IPS-18c (cell line): ENCODE results near the gene ADGRG6.

Source experiments
- H3K4me3 ChIP-seq: 2 replicates; pipeline ENCODE4 v1.7.0; 2013; ENCODE audit warnings: low read depth, mild to moderate bottlenecking, low read length, moderate library complexity; ENCODE audit not compliant: insufficient read depth
- H3K9me3 ChIP-seq: one replicate; pipeline ENCODE4 v1.6.1; 2013; ENCODE audit warnings: mild to moderate bottlenecking, low read length, moderate library complexity; ENCODE audit not compliant: control insufficient read depth, insufficient read depth

The ADGRG6 gene

DNA sequence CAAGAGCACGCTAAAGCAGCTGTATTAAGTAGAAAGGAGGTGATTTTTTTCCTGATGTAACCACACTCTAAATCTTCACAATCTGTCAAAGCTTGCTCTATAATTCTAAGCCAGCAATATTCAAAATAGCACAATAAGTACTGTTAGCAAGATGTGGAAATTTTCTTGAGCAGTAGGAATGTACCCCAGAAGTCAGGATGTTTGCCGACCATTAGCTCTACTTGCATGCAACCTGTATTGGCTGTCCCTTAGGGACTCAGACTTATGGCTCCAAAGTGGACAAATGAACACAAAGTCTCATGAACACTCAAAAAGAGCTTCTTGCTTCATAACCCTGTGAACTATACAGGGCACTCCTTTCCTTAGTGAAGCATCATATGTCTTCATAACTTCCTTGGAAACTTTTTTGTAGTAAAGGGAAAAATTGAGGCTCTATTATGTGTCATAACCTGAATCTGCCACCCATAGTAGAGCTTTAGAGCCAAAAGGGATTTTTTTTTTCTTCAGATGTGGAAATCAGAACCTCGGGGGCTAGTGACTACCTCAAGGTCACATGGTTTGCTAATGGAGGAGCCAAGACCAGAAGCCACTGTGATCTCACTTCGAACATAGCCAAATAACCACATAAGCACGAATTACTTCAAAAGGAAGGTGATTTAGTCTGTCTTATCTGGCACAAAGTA is 54.5 kb downstream of the ADGRG6 start:
- Histone ChIP-seq H3K4me3 (no peak overlapping the region), H3K9me3 (no peaks in the 10 kb centered on the region)

DNA sequence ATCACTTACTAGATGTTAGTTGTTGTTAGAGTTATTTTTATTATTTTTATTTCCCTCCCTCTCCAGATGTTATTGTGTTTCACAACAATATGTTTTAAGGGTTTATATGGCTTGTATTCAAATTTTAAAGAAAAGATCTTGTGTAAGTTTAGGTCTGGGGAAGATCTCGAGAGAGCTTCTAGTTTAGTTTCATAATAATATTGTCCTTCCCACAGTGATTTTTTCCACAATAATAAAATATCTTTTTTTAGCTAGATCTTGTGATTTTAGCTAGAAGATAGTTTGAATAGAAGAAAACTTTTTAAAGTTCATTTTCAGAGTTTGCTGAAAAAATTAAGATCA is 55.0 kb downstream of the ADGRG6 start:
- Histone ChIP-seq H3K9me3 (no peaks in the 10 kb centered on the region), H3K4me3 (no peak overlapping the region)

DNA sequence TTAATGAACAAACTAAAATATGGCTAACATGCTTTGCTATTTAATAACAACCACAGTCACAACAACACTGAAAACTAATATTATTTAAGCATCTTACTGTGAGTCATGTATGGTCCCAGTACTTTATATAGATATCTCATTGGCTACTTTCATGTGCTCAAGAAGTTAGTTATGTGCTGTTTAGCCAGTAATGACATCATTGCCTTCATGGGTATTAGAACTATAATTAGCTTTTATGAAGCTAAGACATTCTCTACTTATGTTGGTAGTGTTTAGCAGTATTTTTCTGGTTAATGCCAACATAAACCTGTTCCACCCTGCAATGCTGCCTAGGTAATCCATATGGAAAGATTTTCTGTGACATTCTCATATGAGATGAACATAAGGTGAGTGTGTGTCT is 56.1 kb downstream of the ADGRG6 start:
- H3K4me3 ChIP-seq = no peak overlapping the region

DNA sequence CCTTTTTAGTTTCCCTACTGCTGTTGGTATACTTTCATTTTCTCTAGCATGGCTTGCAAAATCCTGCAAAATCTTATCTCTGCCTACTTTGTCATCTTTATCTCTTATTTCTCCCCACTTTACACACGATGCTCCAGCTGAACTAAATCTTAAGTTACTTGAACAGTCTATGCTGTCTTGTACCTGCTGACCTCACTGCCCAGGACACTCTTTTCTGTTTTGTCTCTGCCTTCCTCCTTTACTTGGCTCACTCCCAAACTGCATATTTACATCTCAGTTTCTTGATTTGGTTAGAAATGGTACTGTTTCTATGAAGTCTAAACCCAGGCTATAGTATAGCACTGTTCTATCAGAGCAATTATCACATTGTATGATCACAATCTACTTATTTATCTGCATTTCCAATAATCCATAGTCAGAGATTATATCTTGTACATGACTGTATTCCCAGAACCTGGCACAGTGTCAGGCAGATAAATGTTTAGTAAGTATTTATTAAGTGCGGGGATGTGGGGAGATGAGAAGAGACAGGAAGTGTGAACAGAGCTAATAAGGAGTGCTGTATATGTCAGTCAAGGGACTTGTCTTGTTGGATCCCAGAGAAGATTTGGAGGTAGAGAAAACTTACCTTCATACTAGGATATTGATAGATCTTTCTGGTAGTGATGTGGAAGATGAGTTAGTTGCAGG is 57.6 kb downstream of the ADGRG6 start:
- no peaks in the 10 kb centered on the region for H3K9me3 ChIP-seq
- no peak overlapping the region for H3K4me3 ChIP-seq

More for the DNA sequence above, 56.1 kb downstream of the ADGRG6 start:
- no peaks in the 10 kb centered on the region for H3K9me3 ChIP-seq

DNA sequence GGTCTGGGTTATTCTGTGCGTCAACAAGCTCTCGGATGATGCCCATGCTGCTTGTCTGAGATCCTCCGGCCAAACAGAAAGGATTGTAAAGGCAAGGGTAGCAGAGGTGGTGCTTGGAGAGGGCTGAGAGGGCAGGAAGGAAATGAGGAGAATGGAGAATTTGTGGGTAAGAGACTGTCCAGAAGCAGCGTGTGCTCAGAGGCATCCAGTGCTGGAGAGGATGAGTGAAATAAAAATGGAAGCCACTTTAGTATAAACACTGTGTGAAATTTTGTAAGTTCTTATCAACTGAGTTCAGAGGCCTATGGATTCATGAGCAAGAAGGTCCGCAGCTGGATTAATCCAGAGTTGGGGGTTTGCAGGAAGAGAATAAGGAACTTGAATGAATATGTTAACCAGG is 59.5 kb downstream of the ADGRG6 start:
- Histone ChIP-seq H3K4me3 (no peak overlapping the region), H3K9me3 (no peaks in the 10 kb centered on the region)

DNA sequence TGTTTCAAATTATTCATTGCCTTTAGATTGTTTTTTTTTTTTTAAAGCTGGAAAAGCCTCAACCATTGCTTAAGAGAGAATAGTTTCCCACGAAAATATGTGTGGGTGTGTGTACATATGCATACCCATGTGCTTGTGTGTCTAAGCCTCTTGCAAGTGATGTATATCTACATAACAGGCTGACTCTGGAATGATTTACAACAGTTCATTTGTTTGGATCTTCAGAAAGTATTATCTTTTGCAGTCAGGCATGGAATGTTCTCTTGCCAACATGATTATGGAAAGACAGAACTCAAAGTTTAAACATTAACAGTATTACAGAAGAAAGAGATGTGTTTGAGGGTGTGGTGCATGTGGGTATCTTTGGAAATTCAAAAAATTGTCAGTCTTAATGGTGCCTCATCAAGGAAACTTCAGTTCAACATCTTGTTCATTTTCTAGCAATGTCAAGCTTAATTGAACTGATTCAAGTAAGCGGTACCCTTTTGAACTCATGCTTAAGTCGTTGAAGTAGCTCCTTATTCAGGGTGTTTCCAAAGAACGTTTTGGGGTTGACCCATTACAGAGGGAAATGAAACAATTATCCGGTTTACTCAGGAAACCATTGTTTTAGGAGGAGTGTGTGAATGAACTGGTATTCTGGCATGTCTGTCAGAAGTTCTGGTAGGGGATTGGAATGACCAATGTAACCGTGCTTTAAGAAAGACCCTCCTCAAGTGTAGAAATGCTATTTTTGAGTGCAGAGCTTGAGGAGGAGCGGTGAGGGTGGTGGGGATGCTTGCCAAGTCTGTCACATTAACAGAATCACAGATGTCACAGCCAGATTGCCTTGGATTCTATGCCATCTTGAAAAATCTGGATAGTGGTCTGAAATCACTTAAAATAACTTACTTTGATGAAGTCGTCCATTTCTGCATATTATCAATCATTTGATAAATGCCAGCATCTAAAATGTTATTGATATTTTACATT is 60.3 kb downstream of the ADGRG6 start:
- H3K4me3 ChIP-seq = no peak overlapping the region
- no peaks in the 10 kb centered on the region for H3K9me3 ChIP-seq

DNA sequence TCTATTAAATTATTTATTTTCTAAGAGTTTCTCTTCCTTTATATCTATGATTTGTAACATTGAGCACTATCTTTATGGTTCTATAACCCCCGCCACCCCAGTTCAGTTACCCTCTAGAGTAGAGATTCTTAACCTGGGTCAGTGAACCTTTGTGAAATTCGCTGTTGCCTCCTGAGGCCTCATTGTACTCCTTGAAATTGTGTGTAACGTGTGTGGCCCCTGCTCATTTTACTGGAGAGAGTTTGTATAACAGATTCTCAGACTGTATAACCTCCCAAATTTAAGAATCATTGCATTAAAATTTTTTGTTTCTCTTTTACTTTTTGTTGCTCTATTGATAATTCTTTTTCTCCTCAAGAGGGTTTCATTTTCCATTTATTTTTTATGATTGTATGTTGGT is 65.3 kb downstream of the ADGRG6 start:
- Histone ChIP-seq H3K4me3 (no peak overlapping the region), H3K9me3 (no peaks in the 10 kb centered on the region)

DNA sequence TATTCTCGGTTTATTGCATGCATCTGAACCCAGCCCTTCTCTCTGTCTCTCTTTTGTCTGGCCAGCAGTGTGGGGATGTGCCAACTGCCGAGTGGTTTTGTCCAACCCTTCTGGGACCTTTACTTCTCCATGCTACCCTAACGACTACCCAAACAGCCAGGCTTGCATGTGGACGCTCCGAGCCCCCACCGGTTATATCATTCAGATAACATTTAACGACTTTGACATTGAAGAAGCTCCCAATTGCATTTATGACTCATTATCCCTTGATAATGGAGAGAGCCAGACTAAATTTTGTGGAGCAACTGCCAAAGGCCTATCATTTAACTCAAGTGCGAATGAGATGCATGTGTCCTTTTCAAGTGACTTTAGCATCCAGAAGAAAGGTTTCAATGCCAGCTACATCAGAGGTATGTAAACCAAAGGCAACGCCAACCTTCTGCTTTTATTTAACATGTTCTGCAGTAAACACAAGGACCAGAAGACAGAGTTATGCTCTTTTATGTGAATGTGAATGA is 65.8 kb downstream of the ADGRG6 start:
- no peaks in the 10 kb centered on the region for H3K9me3 ChIP-seq
- no peak overlapping the region for H3K4me3 ChIP-seq

DNA sequence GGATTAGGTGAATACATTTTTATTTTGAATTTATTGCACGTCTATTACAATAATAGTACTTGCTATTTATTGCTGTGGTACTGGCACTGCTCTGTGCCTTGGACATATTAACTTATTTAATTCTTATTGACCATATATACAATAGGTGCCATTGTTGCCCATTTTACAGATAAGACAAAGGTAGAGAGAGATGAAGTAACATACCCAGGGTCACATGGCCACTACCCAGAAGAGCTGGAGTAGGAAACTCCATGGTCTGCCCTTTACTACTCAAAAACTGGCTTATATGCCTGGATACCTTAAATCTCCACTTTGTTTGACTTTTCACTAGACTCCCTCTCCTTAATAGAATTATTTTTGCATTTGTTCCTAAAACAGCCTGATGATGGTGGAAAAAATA is 67.5 kb downstream of the ADGRG6 start:
- H3K9me3 ChIP-seq = no peaks in the 10 kb centered on the region
- H3K4me3 ChIP-seq = no peak overlapping the region

DNA sequence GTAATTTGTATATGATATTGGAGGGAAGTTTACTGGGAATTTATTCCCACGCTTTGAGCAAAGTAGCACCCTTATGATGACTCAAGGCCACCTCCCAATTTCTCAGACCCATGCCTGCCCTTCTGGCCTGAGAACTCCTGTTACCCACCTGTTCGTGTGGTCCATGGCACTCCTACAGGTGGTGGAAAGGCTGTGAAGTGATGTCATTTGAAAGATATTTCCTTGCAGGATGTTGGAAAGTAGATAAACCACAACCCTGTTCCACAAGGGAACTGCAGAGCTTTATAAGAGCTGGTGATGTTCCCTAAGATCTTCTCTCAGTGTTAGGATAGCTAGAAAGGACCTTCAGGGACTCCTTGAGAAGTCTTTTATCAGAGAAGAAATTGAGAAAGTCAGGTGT is 70.5 kb downstream of the ADGRG6 start:
- Histone ChIP-seq H3K9me3 (no peaks in the 10 kb centered on the region), H3K4me3 (no peak overlapping the region)

DNA sequence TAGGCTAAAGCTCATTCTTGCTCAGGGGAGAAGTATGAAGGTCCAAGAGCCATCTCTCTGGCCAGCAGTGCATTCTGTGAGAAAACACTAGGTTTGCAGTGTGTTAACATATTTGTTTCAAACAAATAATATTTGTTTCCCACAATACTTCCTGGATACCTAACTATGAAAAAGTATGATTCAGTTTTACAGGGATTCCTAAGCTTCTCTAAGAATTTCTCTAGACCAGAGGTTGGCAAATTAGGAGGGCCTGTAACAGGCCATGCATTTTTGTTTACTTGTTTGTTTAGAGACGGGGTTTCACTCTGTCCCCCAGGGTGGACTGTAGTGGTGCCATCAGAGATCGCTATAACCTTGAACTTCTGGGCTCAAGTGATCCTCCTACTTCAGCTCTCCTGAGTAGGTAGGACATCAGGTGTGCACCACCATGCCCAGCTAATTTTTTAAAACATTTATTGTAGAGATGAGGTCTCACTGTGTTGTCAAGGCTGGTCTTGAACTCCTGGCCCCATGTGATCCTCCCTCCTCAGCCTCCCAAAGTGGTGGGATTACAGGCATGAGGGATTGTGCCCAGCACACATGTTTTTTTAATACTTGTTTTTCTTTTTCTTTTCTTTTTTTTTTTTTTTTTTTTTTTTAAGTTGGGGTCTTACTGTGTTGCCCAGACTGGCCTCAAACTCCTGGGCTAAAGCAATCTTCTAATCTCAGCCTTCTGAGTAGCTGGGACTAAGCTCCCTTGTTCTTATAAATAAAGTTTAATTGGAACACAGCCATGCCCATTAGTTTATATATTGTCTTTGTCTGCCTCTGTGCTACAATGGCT is 71.7 kb downstream of the ADGRG6 start:
- Histone ChIP-seq H3K9me3 (no peaks in the 10 kb centered on the region), H3K4me3 (no peak overlapping the region)

DNA sequence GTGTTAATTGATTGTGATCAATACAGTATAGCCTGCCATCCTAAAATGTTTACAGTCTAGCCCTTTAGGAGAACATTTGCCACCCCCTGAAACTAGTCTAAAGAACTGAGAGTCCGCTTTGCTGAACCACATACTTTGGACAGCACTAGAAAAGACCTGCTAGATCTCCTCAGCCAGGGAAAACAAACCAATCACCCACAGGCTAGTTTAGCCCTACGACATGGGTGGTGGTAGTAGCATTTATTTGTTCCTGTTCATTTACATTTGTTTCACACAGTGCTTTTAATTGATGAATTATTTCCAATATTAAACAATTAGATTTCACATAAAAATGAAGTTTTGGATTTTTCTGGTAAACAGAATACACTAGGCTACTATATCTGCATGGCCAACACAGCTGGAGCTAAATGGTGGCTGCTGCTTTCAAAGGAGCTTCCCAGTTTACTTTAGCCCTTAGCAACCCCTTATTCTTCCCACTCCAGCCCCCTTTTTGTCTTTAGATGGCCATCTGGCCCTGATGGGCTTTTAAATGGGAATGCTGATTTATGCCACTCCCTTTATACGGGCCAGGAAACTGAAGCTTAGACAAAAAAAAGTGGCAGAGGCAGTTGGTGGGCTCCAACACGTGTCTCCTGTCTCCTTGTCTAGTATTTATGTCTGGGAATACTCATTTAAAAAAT is 72.4 kb downstream of the ADGRG6 start:
- Histone ChIP-seq H3K4me3 (no peak overlapping the region), H3K9me3 (no peaks in the 10 kb centered on the region)

DNA sequence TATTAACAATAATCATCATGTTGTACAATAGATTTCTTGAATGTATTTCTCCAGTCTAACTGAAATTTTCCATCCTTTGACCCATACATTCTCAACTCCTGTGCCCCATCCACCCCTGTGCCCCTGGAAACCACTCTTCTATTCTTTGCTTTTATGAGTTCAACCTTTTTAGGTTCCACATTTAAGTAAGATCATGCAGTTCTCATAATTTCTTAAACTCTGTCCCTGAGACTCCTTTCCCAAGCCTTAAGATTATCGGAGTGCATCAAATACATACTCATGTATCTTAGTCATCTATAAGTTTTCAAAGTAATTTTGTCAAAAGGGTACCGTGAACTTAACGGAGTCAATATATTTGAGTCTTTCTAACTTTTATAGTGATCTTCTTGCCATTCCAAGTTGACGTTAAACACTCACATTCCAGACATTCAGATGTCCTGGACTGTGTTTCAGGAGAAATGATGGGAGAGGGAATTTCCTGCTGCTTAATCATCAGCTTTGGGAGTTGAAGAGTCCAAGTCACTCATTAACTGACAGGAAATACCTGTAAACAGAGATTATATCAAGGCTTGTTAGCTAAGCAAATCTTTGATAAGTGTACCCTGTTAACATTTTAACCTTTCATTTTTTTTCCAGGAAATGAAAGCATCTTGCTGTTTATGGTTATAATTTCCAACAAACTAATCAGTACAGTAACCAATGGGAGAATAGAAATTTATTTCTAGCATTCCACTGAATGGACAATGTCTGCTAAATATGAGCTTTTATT is 73.3 kb downstream of the ADGRG6 start:
- Histone ChIP-seq H3K9me3 (no peaks in the 10 kb centered on the region), H3K4me3 (no peak overlapping the region)

DNA sequence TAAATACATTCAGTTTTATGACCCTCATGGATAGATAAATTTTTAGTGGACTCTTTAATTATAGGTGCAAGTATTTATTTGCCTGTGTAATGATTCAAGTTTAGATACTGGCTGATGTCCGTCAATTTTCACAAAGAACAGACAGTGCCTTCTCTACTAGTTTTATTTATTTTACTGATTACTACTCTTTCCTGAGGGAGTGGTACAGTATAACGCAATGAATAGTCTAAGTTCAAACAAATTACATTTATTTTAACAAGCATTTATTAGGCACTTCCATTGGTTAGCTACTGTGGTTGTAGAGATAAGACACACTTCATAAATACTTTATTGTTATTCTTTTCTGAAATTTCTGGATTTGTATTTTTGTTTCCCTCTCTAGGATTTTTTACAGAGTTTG is 74.3 kb downstream of the ADGRG6 start:
- no peaks in the 10 kb centered on the region for H3K9me3 ChIP-seq
- H3K4me3 ChIP-seq = no peak overlapping the region

DNA sequence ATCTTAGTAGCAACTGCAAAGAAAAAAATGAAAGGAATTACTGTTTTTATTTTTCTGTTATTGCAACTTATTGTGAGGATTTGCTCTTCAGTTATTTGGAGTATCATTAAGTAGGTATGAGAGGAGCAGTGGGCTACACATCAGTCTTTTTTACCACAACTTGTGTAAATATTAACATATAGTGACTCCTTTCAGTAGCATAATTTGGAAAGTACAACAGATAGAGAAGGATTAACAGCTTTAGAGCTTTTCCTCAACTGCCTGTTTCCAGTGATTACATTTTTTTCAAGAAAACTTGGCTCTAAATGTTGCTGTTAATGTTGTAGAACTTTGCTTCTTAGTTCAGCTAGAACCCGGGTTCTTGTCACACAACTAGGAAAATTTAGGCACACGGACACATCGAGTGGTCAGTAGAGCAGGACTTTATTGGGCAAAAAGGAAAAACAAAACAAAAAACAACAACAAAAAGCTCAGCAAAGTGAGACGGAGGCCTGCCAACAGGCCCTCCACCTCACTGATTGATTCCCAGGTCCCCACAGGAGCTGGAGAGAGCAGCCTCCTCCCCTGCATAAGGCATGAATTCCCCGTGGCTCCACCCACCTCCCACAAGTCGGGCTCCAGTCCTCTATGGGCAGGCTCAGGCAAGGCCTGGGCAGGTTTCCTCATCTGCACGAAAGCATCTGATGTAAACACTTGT is 75.1 kb downstream of the ADGRG6 start:
- Histone ChIP-seq H3K4me3 (no peak overlapping the region), H3K9me3 (no peaks in the 10 kb centered on the region)
